ENCODE results near the gene SS18L1.

SS18L1 gene

GRCh38 chr20:62156592-62157386 is 13.2 kb downstream of the SS18L1 start:
- DNase-seq (ENCODE audit: low read depth), result peak; percentile 60

- no peak for DNase-seq (ENCODE audit: low read depth)
Observed at GRCh38 chr20:62157387-62158087, 14.0 kb downstream of the SS18L1 start.

- no peak for DNase-seq (ENCODE audit: low read depth)
Observed at GRCh38 chr20:62158088-62158400, 14.5 kb downstream of the SS18L1 start.

GRCh38 chr20:62158541-62158940 is 15.0 kb downstream of the SS18L1 start:
- no peak for DNase-seq (ENCODE audit: low read depth)

GRCh38 chr20:62159052-62159451 is 15.5 kb downstream of the SS18L1 start:
- DNase-seq (ENCODE audit: low read depth), result no peak

- no peak for DNase-seq (ENCODE audit: low read depth)
Observed at GRCh38 chr20:62159839-62160238, 16.3 kb downstream of the SS18L1 start.

- no peak for DNase-seq (ENCODE audit: low read depth)
Observed at GRCh38 chr20:62160253-62160652, 16.7 kb downstream of the SS18L1 start.

- DNase-seq (ENCODE audit: low read depth), result no peak
Observed at GRCh38 chr20:62160876-62161275, 17.3 kb downstream of the SS18L1 start.

- no peak for DNase-seq (ENCODE audit: low read depth)
Observed at GRCh38 chr20:62161347-62161746, 17.8 kb downstream of the SS18L1 start.

GRCh38 chr20:62162765-62163484 is 19.4 kb downstream of the SS18L1 start:
- DNase-seq (ENCODE audit: low read depth), result no peak

GRCh38 chr20:62163485-62163865 is 19.9 kb downstream of the SS18L1 start:
- DNase-seq (ENCODE audit: low read depth), result no peak

- no peak for DNase-seq (ENCODE audit: low read depth)
Observed at GRCh38 chr20:62163986-62164762, 20.6 kb downstream of the SS18L1 start.

- no peak for DNase-seq (ENCODE audit: low read depth)
Observed at GRCh38 chr20:62164879-62165761, 21.6 kb downstream of the SS18L1 start.

- DNase-seq (ENCODE audit: low read depth), result no peak
Observed at GRCh38 chr20:62165762-62166399, 22.3 kb downstream of the SS18L1 start.

GRCh38 chr20:62167474-62167873 is 23.9 kb downstream of the SS18L1 start:
- DNase-seq (ENCODE audit: low read depth), result no peak

GRCh38 chr20:62168061-62168460 is 24.5 kb downstream of the SS18L1 start:
- DNase-seq (ENCODE audit: low read depth), result no peak

GRCh38 chr20:62168890-62169435 is 25.4 kb downstream of the SS18L1 start:
- no peak for DNase-seq (ENCODE audit: low read depth)

GRCh38 chr20:62170536-62170935 is 27.0 kb downstream of the SS18L1 start:
- DNase-seq (ENCODE audit: low read depth), result no peak

GRCh38 chr20:62171245-62171644 is 27.7 kb downstream of the SS18L1 start:
- no peak for DNase-seq (ENCODE audit: low read depth)

GRCh38 chr20:62172666-62173065 is 29.1 kb downstream of the SS18L1 start:
- DNase-seq (ENCODE audit: low read depth), result no peak

Measured in T follicular helper cell (primary cell).